ENCODE measurements around the gene ERO1B. TPM values are rescaled to one million over a fixed set of nuclear protein-coding genes. Genes with fewer than 3 reads are reported as not detected.

ERO1B gene
- total RNA-seq, 1 experiment from 2014 or later: 4.2 TPM

GRCh38 chr1:236301080-236301957 lies 19.6 kb upstream of the ERO1B start:
- no peak for DNase-seq (ENCODE audit: low spot score)

- no peak for DNase-seq (ENCODE audit: low spot score)
These were observed 15.4 kb upstream of the ERO1B start for GRCh38 chr1:236297161-236297560.

GRCh38 chr1:236292425-236292824 lies 10.7 kb upstream of the ERO1B start:
- no peak for DNase-seq (ENCODE audit: low spot score)

GRCh38 chr1:236289492-236290131 lies 7.9 kb upstream of the ERO1B start:
- no peak for DNase-seq (ENCODE audit: low spot score)

- no peak for DNase-seq (ENCODE audit: low spot score)
These were observed 6.8 kb upstream of the ERO1B start for GRCh38 chr1:236288620-236288976.

GRCh38 chr1:236287757-236288619 lies 6.2 kb upstream of the ERO1B start:
- no peak for DNase-seq (ENCODE audit: low spot score)

- DNase-seq (ENCODE audit: low spot score): no peak
These were observed 5.6 kb upstream of the ERO1B start for GRCh38 chr1:236287356-236287755.

- no peak for DNase-seq (ENCODE audit: low spot score)
These were observed 2.5 kb upstream of the ERO1B start for GRCh38 chr1:236284291-236284721.

- DNase-seq (ENCODE audit: low spot score): no peak
These were observed 961 bp upstream of the ERO1B start for GRCh38 chr1:236282719-236283118.

GRCh38 chr1:236282425-236282716 lies 613 bp upstream of the ERO1B start:
- no peak for DNase-seq (ENCODE audit: low spot score)

GRCh38 chr1:236281198-236281653 lies 532 bp downstream of the ERO1B start:
- DNase-seq (ENCODE audit: low spot score): no peak

- DNase-seq (ENCODE audit: low spot score): no peak
These were observed 1.1 kb downstream of the ERO1B start for GRCh38 chr1:236280438-236281197.

- DNase-seq (ENCODE audit: low spot score): no peak
These were observed 6.2 kb downstream of the ERO1B start for GRCh38 chr1:236275586-236275985.

- DNase-seq (ENCODE audit: low spot score): no peak
These were observed 6.7 kb downstream of the ERO1B start for GRCh38 chr1:236275061-236275460.

- no peak for DNase-seq (ENCODE audit: low spot score)
These were observed 8.4 kb downstream of the ERO1B start for GRCh38 chr1:236273358-236273757.

- no peak for DNase-seq (ENCODE audit: low spot score)
These were observed 12.3 kb downstream of the ERO1B start for GRCh38 chr1:236269439-236269838.

GRCh38 chr1:236261898-236262297 lies 19.9 kb downstream of the ERO1B start:
- DNase-seq (ENCODE audit: low spot score): no peak

GRCh38 chr1:236261033-236261432 lies 20.7 kb downstream of the ERO1B start:
- no peak for DNase-seq (ENCODE audit: low spot score)

GRCh38 chr1:236259043-236259442 lies 22.7 kb downstream of the ERO1B start:
- DNase-seq (ENCODE audit: low spot score): no peak

- no peak for DNase-seq (ENCODE audit: low spot score)
These were observed 23.6 kb downstream of the ERO1B start for GRCh38 chr1:236258114-236258622.

- DNase-seq (ENCODE audit: low spot score): no peak
These were observed 24.5 kb downstream of the ERO1B start for GRCh38 chr1:236257216-236257615.

Measured in H4 (cell line).